ACC112 (cell line): ENCODE data around the gene ST8SIA3.

Experiments used
- H2AFZ ChIP-seq: fragments of 200-600 bp; sonication (generic); one replicate; pipeline ENCODE4 v1.6.0; 2017; ENCODE audit warnings: antibody characterized with exemption, low read length; ENCODE audit not compliant: unreplicated experiment
- H3K27ac ChIP-seq: fragments of 200-600 bp; sonication (generic); 2 replicates; pipeline ENCODE4 v1.5.1; 2014; ENCODE audit warnings: low read depth, mild to moderate bottlenecking, antibody characterized with exemption, low read length, moderate library complexity
- H3K27me3 ChIP-seq: fragments of 200-600 bp; sonication (generic); 2 replicates; pipeline ENCODE4 v1.6.1; 2014; ENCODE audit warnings: mild to moderate bottlenecking, antibody characterized with exemption, low read length, moderate library complexity, mixed read lengths; ENCODE audit not compliant: insufficient read depth
- H3K36me3 ChIP-seq: fragments of 200-600 bp; sonication (generic); 2 replicates; pipeline ENCODE4 v1.6.1; 2016; ENCODE audit warnings: mild to moderate bottlenecking, antibody characterized with exemption, low read length, moderate library complexity, mixed read lengths; ENCODE audit not compliant: insufficient read depth
- H3K4me1 ChIP-seq: fragments of 200-600 bp; sonication (generic); one replicate; pipeline ENCODE4 v1.6.1; 2016; ENCODE audit warnings: low read length, mixed read lengths; ENCODE audit not compliant: insufficient read depth, unreplicated experiment, control insufficient read depth
- H3K4me3 ChIP-seq: fragments of 200-600 bp; sonication (generic); 2 replicates; pipeline ENCODE4 v1.5.1; 2014; ENCODE audit warnings: mild to moderate bottlenecking, low read depth, low read length
- H3K79me2 ChIP-seq: fragments of 200-600 bp; sonication (generic); one replicate; pipeline ENCODE4 v1.6.0; 2016; ENCODE audit warnings: low read length; ENCODE audit not compliant: control insufficient read depth, unreplicated experiment, insufficient read depth

Gene ST8SIA3, protein sequence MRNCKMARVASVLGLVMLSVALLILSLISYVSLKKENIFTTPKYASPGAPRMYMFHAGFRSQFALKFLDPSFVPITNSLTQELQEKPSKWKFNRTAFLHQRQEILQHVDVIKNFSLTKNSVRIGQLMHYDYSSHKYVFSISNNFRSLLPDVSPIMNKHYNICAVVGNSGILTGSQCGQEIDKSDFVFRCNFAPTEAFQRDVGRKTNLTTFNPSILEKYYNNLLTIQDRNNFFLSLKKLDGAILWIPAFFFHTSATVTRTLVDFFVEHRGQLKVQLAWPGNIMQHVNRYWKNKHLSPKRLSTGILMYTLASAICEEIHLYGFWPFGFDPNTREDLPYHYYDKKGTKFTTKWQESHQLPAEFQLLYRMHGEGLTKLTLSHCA

DNA sequence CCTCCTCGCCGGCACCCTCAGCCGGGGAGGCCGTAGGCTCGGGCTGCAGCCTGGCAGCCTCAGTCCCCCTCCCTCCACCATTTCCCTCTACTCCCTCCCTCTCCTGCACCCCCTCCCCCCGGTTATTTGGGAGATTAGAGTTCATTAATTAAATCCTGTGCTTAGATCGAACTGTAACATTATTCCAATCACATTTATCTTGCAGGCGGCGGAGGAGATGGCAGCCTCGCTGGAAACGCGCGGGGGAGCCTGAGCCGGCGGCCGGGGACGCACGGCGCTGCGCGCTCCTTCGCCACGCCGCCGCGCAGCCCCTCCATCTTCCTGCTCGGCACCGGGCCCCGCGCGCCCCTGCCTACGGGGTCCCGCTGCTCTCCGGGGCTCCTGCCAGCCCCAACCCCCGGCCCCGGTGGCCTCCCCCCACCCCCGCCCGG is at the start of gene ST8SIA3:
Gene ST8SIA3, plus strand, starts transcription at position 287 of the 431 bp plus-strand sequence. CDS start 290 bp downstream, outside the sequence.
- Histone ChIP-seq H3K27me3 (peaks cover 73% of the 10 kb centered on the region), H3K4me1 (no peaks in the 10 kb centered on the region), H3K4me3 (no peak within 1 kb of the TSS), H3K36me3 (no peaks in the 10 kb centered on the region), H2AFZ (no peak within 1 kb of the TSS), H3K79me2 (no peaks in the 10 kb centered on the region), H3K27ac (no peak within 1 kb of the TSS)

DNA sequence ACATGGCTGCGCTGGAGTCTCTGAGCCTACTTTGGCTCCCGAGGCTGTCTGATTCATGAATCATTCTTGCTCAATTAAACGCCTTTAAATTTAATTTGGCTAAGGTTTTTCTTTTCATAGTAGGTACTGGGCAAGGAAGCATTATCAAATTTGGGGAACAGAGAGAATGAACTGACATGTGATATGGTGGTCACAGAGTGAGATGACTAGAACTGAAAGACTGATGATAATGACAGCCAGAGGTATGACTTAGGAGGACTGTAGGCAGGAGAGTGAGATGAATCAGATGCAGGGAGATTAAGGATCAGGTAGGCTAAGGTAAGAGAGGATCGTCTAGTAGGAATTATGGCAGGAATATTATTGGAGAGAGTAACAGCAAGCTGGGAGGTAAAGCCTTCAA is 40.9 kb upstream of the ST8SIA3 start:
- Histone ChIP-seq H3K27ac (no peak overlapping the region), H3K27me3 (no peaks in the 10 kb centered on the region), H3K79me2 (no peaks in the 10 kb centered on the region), H3K4me3 (no peak overlapping the region), H3K36me3 (no peaks in the 10 kb centered on the region), H2AFZ (no peak overlapping the region), H3K4me1 (no peaks in the 10 kb centered on the region)

- no peak overlapping the region for H3K4me3 ChIP-seq
- no peak overlapping the region for H3K27ac ChIP-seq
- H3K4me1 ChIP-seq: no peaks in the 10 kb centered on the region
- no peak overlapping the region for H2AFZ ChIP-seq
- H3K79me2 ChIP-seq: no peaks in the 10 kb centered on the region
- H3K27me3 ChIP-seq: no peaks in the 10 kb centered on the region; the same call in 1 of the 2 replicates
- no peaks in the 10 kb centered on the region for H3K36me3 ChIP-seq
Measured at GRCh38 chr18:57312346-57313144, 39.8 kb upstream of the ST8SIA3 start.

GRCh38 chr18:57320603-57321002 is 31.8 kb upstream of the ST8SIA3 start:
- H3K27ac ChIP-seq: no peak overlapping the region
- H3K4me3 ChIP-seq: no peak overlapping the region
- H2AFZ ChIP-seq: no peak overlapping the region
- H3K27me3 ChIP-seq: no peaks in the 10 kb centered on the region; the same call in 1 of the 2 replicates
- H3K36me3 ChIP-seq: no peaks in the 10 kb centered on the region
- no peaks in the 10 kb centered on the region for H3K79me2 ChIP-seq
- no peaks in the 10 kb centered on the region for H3K4me1 ChIP-seq

GRCh38 chr18:57325491-57326166 is 26.7 kb upstream of the ST8SIA3 start:
- no peaks in the 10 kb centered on the region for H3K36me3 ChIP-seq
- H2AFZ ChIP-seq: no peak overlapping the region
- H3K27me3 ChIP-seq: no peaks in the 10 kb centered on the region
- no peaks in the 10 kb centered on the region for H3K4me1 ChIP-seq
- H3K4me3 ChIP-seq: no peak overlapping the region
- no peak overlapping the region for H3K27ac ChIP-seq
- H3K79me2 ChIP-seq: no peaks in the 10 kb centered on the region

GRCh38 chr18:57326718-57327323 is 25.5 kb upstream of the ST8SIA3 start:
- Histone ChIP-seq H3K79me2 (no peaks in the 10 kb centered on the region), H2AFZ (no peak overlapping the region), H3K4me3 (no peak overlapping the region), H3K27me3 (no peaks in the 10 kb centered on the region), H3K27ac (no peak overlapping the region), H3K4me1 (no peaks in the 10 kb centered on the region), H3K36me3 (no peaks in the 10 kb centered on the region)

DNA sequence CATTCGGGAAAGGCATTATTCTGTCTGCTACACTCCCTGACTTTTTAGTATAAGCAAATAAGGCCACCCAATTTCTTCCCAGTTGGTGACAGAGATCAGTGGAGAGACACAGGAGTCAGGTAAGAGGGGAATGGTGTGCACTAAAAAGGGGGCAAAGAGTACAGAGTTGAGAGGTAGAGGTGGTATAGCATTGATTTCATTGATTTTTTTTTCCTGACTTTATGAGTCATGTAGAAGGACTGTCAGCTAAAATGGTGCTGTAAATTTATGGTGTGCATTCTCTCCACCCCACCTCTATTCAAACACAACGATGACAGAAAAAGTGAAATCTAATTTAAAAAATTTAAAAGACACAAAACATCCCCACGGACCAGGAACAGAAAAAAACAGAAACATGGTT is 23.7 kb upstream of the ST8SIA3 start:
- Histone ChIP-seq H2AFZ (no peak overlapping the region), H3K4me1 (no peaks in the 10 kb centered on the region), H3K27ac (no peak overlapping the region), H3K4me3 (no peak overlapping the region), H3K79me2 (no peaks in the 10 kb centered on the region), H3K27me3 (no peaks in the 10 kb centered on the region), H3K36me3 (no peaks in the 10 kb centered on the region)

- H3K36me3 ChIP-seq: no peaks in the 10 kb centered on the region
- no peak overlapping the region for H3K4me3 ChIP-seq
- H3K4me1 ChIP-seq: no peaks in the 10 kb centered on the region
- no peaks in the 10 kb centered on the region for H3K79me2 ChIP-seq
- no peak overlapping the region for H3K27ac ChIP-seq
- no peak overlapping the region for H2AFZ ChIP-seq
- H3K27me3 ChIP-seq: peaks cover 7% of the 10 kb centered on the region
Measured at GRCh38 chr18:57329856-57330255, 22.5 kb upstream of the ST8SIA3 start.

GRCh38 chr18:57331718-57332117 is 20.6 kb upstream of the ST8SIA3 start:
- Histone ChIP-seq H3K4me3 (no peak overlapping the region), H3K27ac (no peak overlapping the region), H3K4me1 (no peaks in the 10 kb centered on the region), H2AFZ (no peak overlapping the region), H3K79me2 (no peaks in the 10 kb centered on the region), H3K27me3 (peaks cover 8% of the 10 kb centered on the region), H3K36me3 (no peaks in the 10 kb centered on the region)

- Histone ChIP-seq H3K27me3 (peaks cover 8% of the 10 kb centered on the region), H3K27ac (no peak overlapping the region), H3K4me3 (no peak overlapping the region), H3K4me1 (no peaks in the 10 kb centered on the region), H3K36me3 (no peaks in the 10 kb centered on the region), H2AFZ (no peak overlapping the region), H3K79me2 (no peaks in the 10 kb centered on the region)
Measured at GRCh38 chr18:57333940-57334339, 18.4 kb upstream of the ST8SIA3 start.
